Measurements from ENCODE around the gene MBOAT7. TPM values are rescaled to one million over a fixed set of nuclear protein-coding genes. Genes with fewer than 3 reads are reported as not detected.
"Not testable (repeated sequence)": the region's sequence is repeated elsewhere in the genome, so short reads cannot be mapped to it uniquely, and the experiment has no call there.

MBOAT7 gene, protein sequence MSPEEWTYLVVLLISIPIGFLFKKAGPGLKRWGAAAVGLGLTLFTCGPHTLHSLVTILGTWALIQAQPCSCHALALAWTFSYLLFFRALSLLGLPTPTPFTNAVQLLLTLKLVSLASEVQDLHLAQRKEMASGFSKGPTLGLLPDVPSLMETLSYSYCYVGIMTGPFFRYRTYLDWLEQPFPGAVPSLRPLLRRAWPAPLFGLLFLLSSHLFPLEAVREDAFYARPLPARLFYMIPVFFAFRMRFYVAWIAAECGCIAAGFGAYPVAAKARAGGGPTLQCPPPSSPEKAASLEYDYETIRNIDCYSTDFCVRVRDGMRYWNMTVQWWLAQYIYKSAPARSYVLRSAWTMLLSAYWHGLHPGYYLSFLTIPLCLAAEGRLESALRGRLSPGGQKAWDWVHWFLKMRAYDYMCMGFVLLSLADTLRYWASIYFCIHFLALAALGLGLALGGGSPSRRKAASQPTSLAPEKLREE
- 32.1 and 34.6 TPM in 2 replicates for total RNA-seq (2014; rRNA removed; shearing (Covaris generic))

DNA sequence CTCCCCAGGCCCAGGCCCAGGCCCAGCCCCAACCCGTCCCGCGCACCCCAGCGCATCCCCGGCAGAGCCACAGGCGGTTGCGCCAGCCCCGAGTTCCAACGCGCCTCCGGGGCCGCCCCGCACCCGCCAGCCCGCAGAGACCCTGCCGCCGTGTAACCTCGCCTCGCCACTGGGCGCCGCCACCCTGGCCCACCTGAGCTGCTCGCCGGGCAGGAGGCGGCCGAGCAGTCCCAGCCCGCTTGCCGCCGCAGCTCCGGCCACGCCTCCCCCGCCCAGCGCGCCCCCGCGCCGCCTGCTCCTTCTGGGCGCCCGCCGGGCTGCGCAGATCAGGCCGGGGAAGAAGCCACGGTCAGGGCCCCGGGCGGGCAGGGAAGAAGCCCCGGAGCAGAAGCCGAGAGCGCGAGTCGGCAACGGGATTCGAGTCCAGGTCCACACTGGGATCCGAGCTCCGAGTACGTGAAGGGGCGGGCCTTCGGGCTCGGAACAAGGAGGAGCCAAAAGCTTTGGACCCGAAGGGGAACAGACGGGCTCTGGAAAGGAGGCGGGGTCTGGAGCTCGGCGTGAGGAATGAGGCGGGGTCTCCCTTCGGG, at the start of gene MBOAT7:
MBOAT7 (minus strand) TSS at position 436 of the 590 bp plus-strand sequence. CDS start 1,072 bp downstream, outside the sequence.
- H3K36me3 ChIP-seq: no peaks in the 10 kb centered on the region
- H3K9me3 ChIP-seq (replicated peaks): no peaks in the 10 kb centered on the region
- H3K27ac ChIP-seq: peak within 1 kb of the TSS; percentile 95
- H3K27me3 ChIP-seq: no peaks in the 10 kb centered on the region
- no peaks in the 10 kb centered on the region for H3K4me1 ChIP-seq
- DNase-seq: no peak
- peak within 1 kb of the TSS; percentile 84 for H3K4me3 ChIP-seq

DNA sequence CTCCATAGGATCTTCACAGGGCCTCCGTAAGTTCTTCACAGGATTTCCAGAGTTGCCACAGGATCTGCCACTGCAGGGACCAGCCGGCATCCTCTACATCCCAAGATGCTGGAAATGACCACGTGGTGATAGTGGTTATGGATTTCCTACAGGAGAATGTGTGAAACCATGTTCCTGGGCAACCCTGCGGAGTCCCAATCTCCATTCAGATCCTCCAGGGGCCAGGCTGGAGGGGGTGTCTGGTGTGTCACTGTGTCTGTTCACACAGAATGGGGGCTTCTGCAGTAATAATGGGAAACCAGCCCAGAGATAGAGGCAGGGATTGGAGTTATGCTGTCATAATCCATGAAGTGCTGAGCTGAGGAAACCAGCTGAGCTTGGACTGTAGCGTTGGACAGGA, 44.6 kb upstream of the MBOAT7 start:
- Histone ChIP-seq H3K27me3 (no peaks in the 10 kb centered on the region), H3K4me3 (no peak overlapping the region), H3K4me1 (no peaks in the 10 kb centered on the region), H3K36me3 (no peaks in the 10 kb centered on the region), H3K9me3 (replicated peaks) (no peaks in the 10 kb centered on the region), H3K27ac (no peak overlapping the region)
- no peak for DNase-seq

DNA sequence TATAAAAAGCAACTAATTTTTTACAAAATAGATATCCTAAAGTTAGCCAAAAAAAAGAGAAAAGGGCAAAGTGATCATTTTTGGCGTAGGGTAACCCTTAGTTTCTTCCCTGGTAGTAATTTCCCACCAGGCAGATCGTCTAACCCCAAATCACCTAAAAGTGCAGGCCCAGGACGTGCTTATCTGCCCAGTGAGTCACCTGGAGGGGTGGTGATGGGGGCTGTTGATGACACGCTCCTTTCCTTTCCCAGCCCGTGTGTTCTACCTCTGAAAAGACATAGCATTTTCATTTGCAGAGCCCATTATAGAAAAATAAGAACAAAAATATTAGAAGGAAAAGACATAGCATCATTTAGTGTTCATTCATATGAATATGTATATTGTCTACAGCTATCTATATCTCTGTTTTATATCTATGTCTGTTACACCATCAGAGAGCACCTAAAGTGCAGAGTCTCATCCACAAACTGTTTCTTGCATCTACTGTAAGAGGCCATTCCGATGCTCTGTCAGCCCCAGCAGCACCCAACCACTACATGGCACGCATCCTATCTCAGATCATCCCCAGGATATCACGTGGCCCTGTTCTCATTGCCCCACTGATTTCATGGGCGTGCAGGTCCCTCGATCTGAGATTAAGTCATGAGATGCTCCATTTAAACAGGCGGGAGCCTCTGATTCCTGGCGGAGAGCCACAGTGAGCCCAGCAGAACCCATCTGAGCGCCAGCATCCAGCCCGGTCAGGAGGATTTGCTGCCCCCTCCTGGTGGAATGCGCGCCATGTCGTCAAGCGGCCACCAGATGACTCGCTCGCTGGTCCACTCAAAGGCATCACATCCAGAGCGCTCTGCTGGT, 41.9 kb upstream of the MBOAT7 start:
- H3K27ac ChIP-seq: no peak overlapping the region
- no peaks in the 10 kb centered on the region for H3K4me1 ChIP-seq
- H3K36me3 ChIP-seq: no peaks in the 10 kb centered on the region

DNA sequence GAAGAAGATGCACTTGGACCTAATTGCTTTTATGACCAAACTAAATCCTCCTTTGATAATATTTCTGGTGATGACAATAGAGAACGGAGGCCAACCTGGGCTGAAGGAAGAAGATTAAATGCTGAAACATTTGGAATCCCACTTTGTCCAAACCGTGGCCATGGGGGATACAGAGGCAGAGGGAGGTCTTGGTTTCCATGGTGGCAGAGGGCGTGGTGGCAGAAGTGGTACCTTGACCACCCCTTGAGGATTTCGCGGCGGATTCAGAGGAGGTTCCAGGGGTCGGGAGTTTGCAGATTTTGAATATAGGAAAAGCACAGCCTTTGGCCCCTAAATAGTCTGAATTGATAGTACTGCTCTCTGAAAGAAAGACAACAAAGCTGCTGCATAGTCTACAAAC, 40.7 kb upstream of the MBOAT7 start:
- no peaks in the 10 kb centered on the region for H3K4me1 ChIP-seq
- H3K4me3 ChIP-seq: no peak overlapping the region
- no peaks in the 10 kb centered on the region for H3K27me3 ChIP-seq
- H3K9me3 ChIP-seq (replicated peaks): 0 out of 2 replicates have a peak, but pooled peaks cover 2% of the 10 kb centered on the region
- no peaks in the 10 kb centered on the region for H3K36me3 ChIP-seq
- DNase-seq: no peak
- H3K27ac ChIP-seq: no peak overlapping the region

More for the DNA sequence above, 41.9 kb upstream of the MBOAT7 start:
- Histone ChIP-seq H3K4me3 (no peak overlapping the region), H3K9me3 (replicated peaks) (0 out of 2 replicates have a peak, but pooled peaks cover 2% of the 10 kb centered on the region), H3K27me3 (no peaks in the 10 kb centered on the region)
- DNase-seq: peak; percentile 70 to 84

DNA sequence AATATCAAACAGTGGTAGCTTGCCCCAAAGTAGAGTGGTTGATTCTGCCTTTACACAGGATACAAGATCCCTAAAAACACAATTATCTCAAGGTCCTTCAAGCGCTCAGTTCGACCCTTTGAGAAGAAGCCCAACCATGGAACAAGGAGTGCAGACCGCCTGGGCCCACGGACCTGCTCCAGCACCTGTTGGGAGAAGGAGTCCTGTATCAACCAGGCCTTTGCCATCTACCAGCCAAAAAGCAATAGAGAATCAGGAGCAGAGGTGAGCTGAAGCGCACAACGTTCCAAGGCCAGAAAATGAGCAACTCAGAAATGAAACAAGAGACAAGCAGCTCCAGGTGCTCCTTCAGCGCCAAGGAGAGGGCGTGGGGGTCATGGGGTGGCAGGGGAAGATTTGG, 39.8 kb upstream of the MBOAT7 start:
- Histone ChIP-seq H3K27ac (no peak overlapping the region), H3K27me3 (no peaks in the 10 kb centered on the region), H3K4me1 (no peaks in the 10 kb centered on the region), H3K9me3 (replicated peaks) (0 out of 2 replicates have a peak, but pooled peaks cover 2% of the 10 kb centered on the region), H3K4me3 (no peak overlapping the region), H3K36me3 (no peaks in the 10 kb centered on the region)
- no peak for DNase-seq

DNA sequence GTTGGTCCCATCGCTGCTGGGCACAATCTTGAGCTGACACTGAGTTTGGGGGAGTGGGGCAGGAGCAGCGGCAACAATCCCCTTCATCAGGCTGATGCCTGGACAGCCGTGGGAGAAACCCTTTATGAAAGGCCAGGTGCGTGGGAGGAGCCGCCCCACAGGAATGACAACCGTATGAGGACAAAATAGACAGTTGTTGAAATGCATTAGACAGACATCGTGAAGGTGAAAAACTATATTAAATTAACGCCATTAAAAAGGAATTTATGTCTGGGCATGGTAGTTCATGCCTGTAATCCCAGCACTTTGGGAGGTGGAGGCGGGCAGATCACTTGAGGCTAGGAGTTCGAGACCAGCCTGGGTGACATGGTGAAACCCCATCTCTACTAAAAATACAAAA, 35.2 kb upstream of the MBOAT7 start:
- not testable (repeated sequence) for H3K27me3 ChIP-seq; DNase-seq; H3K36me3 ChIP-seq; H3K9me3 ChIP-seq (replicated peaks); H3K4me1 ChIP-seq; H3K27ac ChIP-seq; H3K4me3 ChIP-seq

DNA sequence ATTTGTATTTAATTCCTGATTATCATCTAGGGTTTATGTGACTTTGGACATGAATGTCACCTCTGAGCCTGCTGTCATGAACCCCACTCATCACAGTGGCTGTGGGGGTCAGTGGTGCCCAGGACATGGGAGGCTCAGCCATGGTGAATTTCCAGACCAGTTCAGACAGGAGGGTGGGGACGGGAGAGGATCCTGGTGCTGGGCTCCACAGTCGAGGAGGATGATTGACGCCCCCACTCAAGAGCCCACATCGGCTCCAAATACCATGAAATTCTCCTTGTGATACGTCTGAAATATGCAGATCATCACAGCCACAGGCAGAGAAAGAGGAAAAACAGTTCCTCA, 34.5 kb upstream of the MBOAT7 start:
- H3K4me1 ChIP-seq; H3K4me3 ChIP-seq; DNase-seq; H3K9me3 ChIP-seq (replicated peaks); H3K27me3 ChIP-seq; H3K27ac ChIP-seq; H3K36me3 ChIP-seq: not testable (repeated sequence)

DNA sequence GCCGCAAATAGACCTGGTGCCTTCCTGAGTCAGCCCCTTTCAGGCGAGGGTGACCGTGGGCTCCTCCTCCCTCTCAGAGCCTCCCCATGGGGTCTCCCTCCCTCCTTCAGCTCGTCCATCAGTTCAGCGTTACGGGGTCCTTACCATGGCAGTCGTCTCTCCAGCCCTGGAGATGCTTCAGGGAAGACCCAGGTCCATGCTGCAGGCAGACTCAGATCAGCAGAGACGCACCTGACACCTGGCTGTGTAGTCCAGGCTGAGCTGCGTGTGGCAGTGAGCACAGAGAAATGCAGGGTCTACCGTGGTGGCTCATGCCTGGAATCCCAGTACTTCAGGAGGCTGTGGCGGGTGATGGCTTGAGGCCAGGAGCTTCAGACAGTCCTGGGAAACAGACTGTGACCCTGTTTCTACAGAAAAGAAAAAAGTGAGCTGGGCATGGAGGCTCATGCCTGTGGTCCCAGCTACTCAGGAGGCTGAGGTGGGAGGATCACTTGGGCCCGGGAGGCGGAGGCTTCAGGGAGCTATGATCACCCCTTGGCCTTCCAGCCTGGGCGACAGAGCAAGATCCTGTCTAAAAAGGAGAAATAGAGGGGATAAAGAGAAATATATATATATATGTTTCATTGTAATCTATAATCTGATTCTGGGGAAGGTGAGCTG, 34.0 kb upstream of the MBOAT7 start:
- not testable (repeated sequence) for H3K4me1 ChIP-seq; H3K9me3 ChIP-seq (replicated peaks); H3K27ac ChIP-seq; DNase-seq; H3K4me3 ChIP-seq; H3K36me3 ChIP-seq; H3K27me3 ChIP-seq

DNA sequence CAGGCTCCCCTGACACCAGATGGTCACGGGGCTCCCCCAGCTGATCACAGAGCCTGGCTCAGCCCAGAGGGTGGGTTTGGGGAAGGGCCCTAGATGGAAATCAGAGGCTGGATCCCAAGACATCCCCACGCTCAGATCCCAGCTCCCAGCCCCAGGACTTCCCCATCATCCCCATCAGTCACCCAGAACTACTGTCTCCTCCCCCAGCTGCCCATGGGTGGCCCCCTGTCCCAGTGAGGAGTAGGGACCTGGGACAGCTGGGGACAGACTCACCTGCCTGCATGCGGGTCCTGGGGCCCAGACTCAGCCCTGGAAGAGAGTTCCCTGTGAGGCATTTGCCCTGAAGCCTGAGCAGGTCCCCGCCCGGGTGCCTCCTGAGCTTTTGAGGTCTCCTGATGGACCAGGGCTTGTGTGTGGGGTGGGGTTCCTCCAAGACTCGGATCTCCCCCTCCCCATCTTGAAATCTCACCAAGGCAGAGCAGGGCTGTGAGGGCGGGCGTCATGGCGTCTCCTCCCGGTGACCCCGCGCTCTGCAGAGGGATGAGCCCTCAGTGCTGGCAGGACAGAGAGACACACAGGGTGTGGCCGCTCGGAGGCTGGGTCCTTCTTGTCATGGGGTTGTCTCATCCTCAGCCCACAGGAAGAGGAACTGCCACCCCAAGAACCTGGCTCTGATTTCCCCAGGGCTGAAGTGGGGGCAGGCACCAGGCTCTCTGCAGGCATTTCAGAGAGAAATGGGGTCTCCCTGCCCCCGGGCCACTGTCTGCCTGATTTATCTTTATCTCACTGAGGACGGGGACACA, 33.3 kb upstream of the MBOAT7 start, which contains the start of gene LILRB3:
LILRB3 (minus strand) TSS at position 534 of the 803 bp plus-strand sequence; CDS start at position 503, 31 bp downstream.
- not testable (repeated sequence) for H3K4me1 ChIP-seq; H3K27me3 ChIP-seq; H3K9me3 ChIP-seq (replicated peaks); H3K27ac ChIP-seq; H3K4me3 ChIP-seq; H3K36me3 ChIP-seq; DNase-seq

DNA sequence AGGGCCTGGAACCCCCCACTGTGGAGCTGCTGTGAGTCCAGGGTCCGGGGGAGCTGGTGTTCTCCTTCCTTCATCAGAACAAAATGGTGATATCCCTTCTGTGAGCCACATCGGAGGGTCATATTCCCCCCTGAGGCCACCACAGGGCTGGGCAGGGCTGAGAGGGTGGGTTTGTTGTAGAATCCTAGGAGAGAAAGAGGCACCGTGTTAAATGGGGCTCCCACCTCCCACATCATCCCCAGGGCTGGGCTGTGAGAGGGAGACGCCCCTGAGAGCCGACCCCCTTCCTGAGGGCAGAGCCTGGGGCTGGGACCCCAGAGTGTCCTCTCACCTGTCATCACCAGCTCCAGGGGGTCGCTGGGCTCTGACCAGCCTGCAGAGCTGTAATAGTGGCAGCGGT, 32.6 kb upstream of the MBOAT7 start:
- H3K36me3 ChIP-seq; H3K4me3 ChIP-seq; H3K9me3 ChIP-seq (replicated peaks); H3K27me3 ChIP-seq; H3K4me1 ChIP-seq; DNase-seq; H3K27ac ChIP-seq: not testable (repeated sequence)

DNA sequence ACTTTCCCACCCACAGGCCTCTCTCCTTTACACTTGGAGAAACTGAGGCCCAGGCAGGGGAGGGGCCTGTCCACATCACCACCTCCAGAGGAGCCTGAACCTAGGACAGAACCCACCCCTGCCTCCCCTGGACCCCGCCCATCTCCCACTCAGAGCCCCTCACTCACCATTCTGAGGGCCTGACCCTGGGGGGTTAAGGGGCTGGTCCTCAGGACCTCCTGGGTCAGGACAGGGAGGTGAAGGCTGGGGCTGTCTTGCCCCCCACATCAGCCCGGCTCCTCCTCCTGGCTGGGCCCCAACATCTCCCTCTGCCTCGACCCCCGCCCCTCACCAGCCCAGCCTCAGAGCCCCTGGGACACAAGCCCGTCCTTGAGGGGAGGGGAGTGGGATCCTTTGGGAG, 30.3 kb upstream of the MBOAT7 start:
- not testable (repeated sequence) for H3K36me3 ChIP-seq; H3K27me3 ChIP-seq; H3K27ac ChIP-seq; H3K9me3 ChIP-seq (replicated peaks); H3K4me1 ChIP-seq; DNase-seq; H3K4me3 ChIP-seq

DNA sequence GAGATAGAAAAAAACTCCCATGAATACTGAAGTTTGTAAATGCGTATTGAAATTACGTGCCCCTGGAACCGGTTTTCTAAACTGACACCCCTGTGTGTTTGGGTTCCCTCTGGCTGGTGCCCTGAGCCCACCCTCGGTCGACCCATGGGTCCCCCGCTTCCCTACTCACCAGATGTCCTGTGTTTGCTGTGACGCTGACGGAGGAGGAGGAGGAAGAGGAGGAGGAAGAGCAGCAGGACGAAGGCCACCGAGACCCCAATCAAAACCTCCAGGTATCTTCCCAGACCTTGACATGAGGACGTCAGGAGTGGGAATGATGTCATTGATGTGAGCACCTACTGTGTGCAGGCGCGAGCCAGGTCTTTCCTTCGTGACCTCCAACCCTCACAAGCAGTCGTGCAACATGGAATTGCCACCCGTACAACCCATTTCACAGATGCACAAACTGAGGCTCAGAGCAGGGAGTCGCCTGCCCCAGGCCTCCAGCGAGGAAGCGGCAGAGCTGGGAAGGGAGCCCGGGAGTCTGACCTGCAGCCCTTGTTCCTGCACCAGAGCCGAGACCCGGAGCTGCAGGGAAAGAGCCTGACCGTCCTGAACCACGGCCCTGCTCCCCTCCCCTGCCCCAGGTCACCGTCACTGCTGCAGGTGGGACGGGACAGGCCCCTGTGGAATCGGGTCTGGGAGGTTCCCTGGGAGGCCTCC, 29.7 kb upstream of the MBOAT7 start:
- Histone ChIP-seq H3K27me3 (no peaks in the 10 kb centered on the region), H3K27ac (no peak overlapping the region), H3K4me1 (peaks cover 7% of the 10 kb centered on the region; the same call in 1 of the 2 replicates), H3K4me3 (no peak overlapping the region), H3K9me3 (replicated peaks) (no peaks in the 10 kb centered on the region), H3K36me3 (no peaks in the 10 kb centered on the region)
- DNase-seq: no peak

DNA sequence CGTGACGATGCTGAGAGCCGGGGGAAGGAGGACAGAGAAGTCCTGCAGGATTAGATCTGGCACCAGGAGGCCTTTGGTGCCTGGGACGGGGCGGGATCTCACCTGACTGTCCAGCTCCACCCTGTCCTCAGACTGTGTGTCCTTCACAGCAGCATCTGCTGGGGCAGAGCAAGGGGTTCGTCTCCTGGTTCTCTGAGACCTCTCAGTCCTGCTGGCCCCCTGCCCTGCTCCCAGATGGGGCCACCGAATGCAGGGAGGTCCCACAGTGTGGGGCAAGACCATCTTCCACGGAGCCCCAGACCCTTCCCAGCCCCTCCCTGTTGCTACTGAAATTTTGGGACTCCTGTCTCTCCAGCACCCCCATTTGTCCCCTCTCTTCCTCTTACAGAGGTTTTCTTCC, 28.9 kb upstream of the MBOAT7 start:
- no peak overlapping the region for H3K4me3 ChIP-seq
- no peaks in the 10 kb centered on the region for H3K27me3 ChIP-seq
- DNase-seq: no peak
- H3K4me1 ChIP-seq: peaks cover 7% of the 10 kb centered on the region; the same call in 1 of the 2 replicates
- H3K36me3 ChIP-seq: no peaks in the 10 kb centered on the region
- peak overlapping the region; percentile 39 for H3K27ac ChIP-seq
- H3K9me3 ChIP-seq (replicated peaks): no peaks in the 10 kb centered on the region

Data from SJCRH30 (cell line).